Right renal cortex interstitium (tissue), 3 donors: Measurements from ENCODE around the gene RPL5. TPM values are rescaled to one million over a fixed set of nuclear protein-coding genes. Genes with fewer than 3 reads are reported as not detected.

ENCODE experiments used
- DNase-seq, 3 donors: peaks; one replicate each; pipeline ENCODE4 v3.0.0-alpha.2; 2013; ENCODE audit warnings: low read depth in 3 of 3, low spot score in 2 of 3
- polyA plus RNA-seq, 3 donors: library from polyadenylated mRNA; unstranded; fragments of 120-200 nt; gene quantifications; one replicate each; pipeline ENCODE4 v1.2.1, GENCODE V29; 2013; ENCODE audit not compliant: insufficient read length in 3 of 3

Gene RPL5
- polyA plus RNA-seq, 3 donors, result 2,881 to 3,075 (median 3,001) TPM

- no peak for DNase-seq
Measured at GRCh38 chr1:92851729-92852128, 19.9 kb downstream of the RPL5 start.

GRCh38 chr1:92853299-92853698 is 21.5 kb downstream of the RPL5 start:
- DNase-seq, result no peak

GRCh38 chr1:92854101-92854785 is 22.4 kb downstream of the RPL5 start:
- no peak for DNase-seq

GRCh38 chr1:92855236-92855635 is 23.4 kb downstream of the RPL5 start:
- no peak for DNase-seq

- DNase-seq, result no peak
Measured at GRCh38 chr1:92857817-92858216, 26.0 kb downstream of the RPL5 start.

GRCh38 chr1:92858564-92859399 is 26.9 kb downstream of the RPL5 start:
- DNase-seq, result peak; percentile 62 to 81 (median 69)

GRCh38 chr1:92859400-92860039 is 27.7 kb downstream of the RPL5 start:
- peak in 1 of 3 donors; percentile 2 for DNase-seq

- DNase-seq, result no peak
Measured at GRCh38 chr1:92862605-92863004, 30.8 kb downstream of the RPL5 start.

GRCh38 chr1:92864131-92864530 is 32.3 kb downstream of the RPL5 start:
- no peak for DNase-seq

GRCh38 chr1:92870591-92870990 is 38.8 kb downstream of the RPL5 start:
- no peak for DNase-seq

GRCh38 chr1:92872719-92873118 is 40.9 kb downstream of the RPL5 start:
- no peak for DNase-seq

GRCh38 chr1:92874987-92875386 is 43.1 kb downstream of the RPL5 start:
- no peak for DNase-seq

GRCh38 chr1:92876351-92876750 is 44.5 kb downstream of the RPL5 start:
- no peak for DNase-seq

GRCh38 chr1:92877081-92877711 is 45.4 kb downstream of the RPL5 start:
- no peak for DNase-seq

GRCh38 chr1:92877792-92878191 is 46.0 kb downstream of the RPL5 start:
- DNase-seq, result no peak

GRCh38 chr1:92879316-92879968 is 47.6 kb downstream of the RPL5 start:
- no peak for DNase-seq

- no peak for DNase-seq
Measured at GRCh38 chr1:92881391-92881790, 49.6 kb downstream of the RPL5 start.

- DNase-seq, result no peak
Measured at GRCh38 chr1:92882819-92883218, 51.0 kb downstream of the RPL5 start.

GRCh38 chr1:92883297-92883696 is 51.5 kb downstream of the RPL5 start:
- no peak for DNase-seq

GRCh38 chr1:92884195-92884594 is 52.4 kb downstream of the RPL5 start:
- DNase-seq, result no peak
